HepG2 (cell line): ENCODE results near the gene ZNF474. TPM values are rescaled to one million over a fixed set of nuclear protein-coding genes. Genes with fewer than 3 reads are reported as not detected.

ENCODE experiments used
- ATAC-seq: fragments of 200-7000 bp; cut with Tn5 transposase; 3 replicates; pipeline ENCODE4 v1.9.1; 2020; ENCODE audit warnings: mild to moderate bottlenecking, moderate library complexity
- BruUV-seq: library from RNA; stranded (reverse); fragments of 400-500 nt; replicated peaks from 2 replicates; lab custom pipeline; 2021; lab: Mats Ljungman, UMichigan
- CTCF ChIA-PET: fragments of 300-600 bp; formaldehyde crosslinking; extraction: SDS; loops from one replicate; lab custom pipeline; 2021; ENCODE audit warnings: low total read pairs, inconsistent platforms, low intra/inter-chr PET ratio; lab: Yijun Ruan, JAX
- POLR2A ChIA-PET: fragments of 350-600 bp; sonication (Branson Sonifier 250); formaldehyde crosslinking; loops from one replicate; lab custom pipeline; 2020; ENCODE audit warnings: antibody characterized with exemption, inconsistent platforms; lab: Yijun Ruan, JAX
- DNase-seq: peaks from one replicate; pipeline ENCODE4 v3.0.0-alpha.2; 2015; ENCODE audit warnings: low spot score
- FAIRE-seq: peaks from 3 replicates; lab custom pipeline; 2011; peaks lifted over from hg19 to GRCh38; lab: Jason Lieb, UNC
- H2AFZ ChIP-seq: one replicate; pipeline ENCODE4 v1.6.1; 2011; ENCODE audit warnings: low read length, inconsistent platforms
- H3K27ac ChIP-seq: fragments of 300-600 bp; 3 replicates; pipeline ENCODE4 v1.8.0; 2011; ENCODE audit warnings: mixed run types, mild to moderate bottlenecking, mixed read lengths, low read length, inconsistent platforms; ENCODE audit not compliant: insufficient read depth; ENCODE audit errors: extremely low read length
- H3K27me3 ChIP-seq, 2 experiments: fragments of 200-600 bp in 1 of 2; 2 replicates in 1 of 2; 3 replicates in 1 of 2; pipeline versions ENCODE4 v1.6.0 to v1.8.0; 2011; ENCODE audit warnings: low read length in 2 of 2, mild to moderate bottlenecking in 2 of 2, moderate library complexity in 2 of 2, inconsistent platforms in 1 of 2; ENCODE audit not compliant: insufficient read depth in 2 of 2, control insufficient read depth in 1 of 2
- H3K36me3 ChIP-seq, 2 experiments: fragments of 200-600 bp in 1 of 2; replicated peaks in 1 of 2; 2 replicates in 1 of 2; 3 replicates in 1 of 2; pipeline versions ENCODE4 v1.5.1 to v1.8.0; 2011; ENCODE audit warnings: low read length in 2 of 2, inconsistent platforms in 1 of 2; ENCODE audit not compliant: insufficient read depth in 2 of 2, control insufficient read depth in 1 of 2
- H3K4me1 ChIP-seq: 2 replicates; pipeline ENCODE4 v1.5.1; 2012; ENCODE audit warnings: low read length, inconsistent platforms; ENCODE audit not compliant: insufficient read depth
- H3K4me2 ChIP-seq: 2 replicates; pipeline ENCODE4 v1.6.0; 2011; ENCODE audit warnings: low read depth, low read length, inconsistent platforms
- H3K4me3 ChIP-seq, 3 experiments: fragments of 200-600 bp in 1 of 3; sonication (generic), shearing (Covaris generic) in 1 of 3; replicated peaks in 1 of 3; 2 replicates each; pipeline ENCODE4 v1.5.1; 2011 to 2016; ENCODE audit warnings: low read length in 3 of 3, inconsistent platforms in 2 of 3, low read depth in 2 of 3, mild to moderate bottlenecking in 2 of 3, control low read depth in 1 of 3, mixed read lengths in 1 of 3; ENCODE audit not compliant: insufficient read depth in 1 of 3
- H3K79me2 ChIP-seq: one replicate; pipeline ENCODE4 v1.6.1; 2011; ENCODE audit warnings: low read length, inconsistent platforms; ENCODE audit not compliant: insufficient read depth
- H3K9ac ChIP-seq: 2 replicates; pipeline ENCODE4 v1.6.0; 2011; ENCODE audit warnings: mild to moderate bottlenecking, low read depth, low read length, inconsistent platforms; ENCODE audit not compliant: insufficient read depth
- H3K9me3 ChIP-seq: 2 replicates; pipeline ENCODE4 v1.5.1; 2012; ENCODE audit warnings: mild to moderate bottlenecking, low read length
- H4K20me1 ChIP-seq: 2 replicates; pipeline ENCODE4 v1.6.0; 2011; ENCODE audit warnings: inconsistent platforms, mild to moderate bottlenecking, low read length, moderate library complexity; ENCODE audit not compliant: insufficient read depth
- CCAR2 ChIP-seq: fragments of 200-400 bp; formaldehyde crosslinking; optimal IDR thresholded peaks from 2 replicates; pipeline ENCODE3; 2018; ENCODE audit warnings: low read depth, mild to moderate bottlenecking, low read length, moderate library complexity
- EP300 ChIP-seq, 3 experiments: sonication (generic) in 1 of 3; formaldehyde crosslinking in 1 of 3; IDR thresholded peaks; 2 replicates each; pipeline versions ENCODE4 v1.5.1 to v1.6.1; 2011 to 2020; ENCODE audit warnings: low read depth in 2 of 3, low read length in 2 of 3, borderline replicate concordance in 1 of 3, improper control_type of control experiment in 1 of 3, mild to moderate bottlenecking in 1 of 3, missing genetic modification reagents in 1 of 3, moderate library complexity in 1 of 3
- JARID2 ChIP-seq: sonication (generic); formaldehyde crosslinking; IDR thresholded peaks from 2 replicates; pipeline ENCODE4 v1.8.1; 2023; ENCODE audit warnings: missing genetic modification reagents, inconsistent platforms; ENCODE audit not compliant: insufficient replicate concordance
- LCORL ChIP-seq, 2 experiments: fragments of 450-650 bp in 1 of 2; sonication (generic) in 1 of 2; formaldehyde crosslinking in 1 of 2; IDR thresholded peaks; 2 replicates each; pipeline versions ENCODE4 v1.5.0 to v1.6.1; 2017 to 2020; ENCODE audit warnings: antibody characterized with exemption in 1 of 2, missing genetic modification reagents in 1 of 2
- MED8 ChIP-seq: sonication (generic); formaldehyde crosslinking; IDR thresholded peaks from 2 replicates; pipeline ENCODE4 v1.8.1; 2023; ENCODE audit warnings: mild to moderate bottlenecking, missing genetic modification reagents; ENCODE audit not compliant: insufficient replicate concordance
- MZF1 ChIP-seq: sonication (generic); formaldehyde crosslinking; IDR thresholded peaks from 2 replicates; pipeline ENCODE4 v1.8.1; 2023; ENCODE audit warnings: mild to moderate bottlenecking, missing genetic modification reagents, borderline replicate concordance
- SIN3B ChIP-seq: fragments of 150-350 bp; IDR thresholded peaks from 2 replicates; pipeline ENCODE4 v1.6.1; 2014; ENCODE audit warnings: low read length
- ZNF335 ChIP-seq: sonication (generic); formaldehyde crosslinking; IDR thresholded peaks from 2 replicates; pipeline ENCODE4 v1.4.0; 2020; ENCODE audit warnings: missing genetic modification reagents
- ZNF33B ChIP-seq: sonication (generic); formaldehyde crosslinking; IDR thresholded peaks from 2 replicates; pipeline ENCODE4 v1.5.1; 2020; ENCODE audit warnings: mild to moderate bottlenecking, missing genetic modification reagents
- ZNF558 ChIP-seq: sonication (generic); formaldehyde crosslinking; IDR thresholded peaks from 2 replicates; pipeline ENCODE4 v1.9.0; 2022; ENCODE audit warnings: mild to moderate bottlenecking, missing genetic modification reagents, borderline replicate concordance
- ZNF839 ChIP-seq: sonication (generic); formaldehyde crosslinking; IDR thresholded peaks from 2 replicates; pipeline ENCODE4 v1.4.0; 2020; ENCODE audit warnings: missing genetic modification reagents, mild to moderate bottlenecking, borderline replicate concordance
- WGBS: methylation state at CpG from one replicate; pipeline ENCODE4 v1.1.6; 2017; ENCODE audit warnings: low lambda C conversion rate; 5-methylcytosine and 5-hydroxymethylcytosine counted together
- in situ Hi-C: cut with HindIII; loops from 2 replicates; pipeline ENCODE4 v1.10.0; 2017; ENCODE audit warnings: low pct_unique_long_range_greater_than_20kb; ENCODE audit not compliant: extremely low pct_ligation_motif_present
- intact Hi-C: fragments of 100-400 bp; cut with micrococcal nuclease; formaldehyde crosslinking; loops from one replicate; pipeline ENCODE4 v1.10.0; 2022; ENCODE audit not compliant: unreplicated experiment
- polyA plus RNA-seq, 8 experiments: library from polyadenylated mRNA; depleted of rRNA in 3 of 8; stranded (reverse) in 7 of 8; unstranded in 1 of 8; fragments of >200 nt; fragmentation: Illumina TruSeq in 4 of 8; extraction: Trizol in 4 of 8; gene quantifications; 2 replicates each; pipeline versions ENCODE4 v1.2.1 to v1.2.3, GENCODE V29; 2011 to 2016; ENCODE audit warnings: low read depth in 4 of 8, missing spikeins in 1 of 8, mixed read lengths in 1 of 8; ENCODE audit not compliant: insufficient read depth in 1 of 8
- total RNA-seq, 5 experiments: library from RNA; depleted of rRNA; stranded (reverse); fragments of >200 nt; fragmentation: Illumina TruSeq; extraction: Trizol; gene quantifications; 2 replicates each; pipeline ENCODE4 v1.2.3, GENCODE V29; 2016; ENCODE audit warnings: low read depth in 1 of 5
- TF ChIP-seq, protein P1 (sequence below): IDR thresholded peaks from 2 replicates; pipeline ENCODE4 v1.6.1; 2016; ENCODE audit warnings: low read depth, missing genetic modification reagents, missing compliant biosample characterization
- TF ChIP-seq, protein P2 (sequence below): sonication (generic); formaldehyde crosslinking; IDR thresholded peaks from 2 replicates; pipeline ENCODE4 v1.4.0; 2020; ENCODE audit warnings: mild to moderate bottlenecking, missing genetic modification reagents, borderline replicate concordance

The ZNF474 gene
- total and polyA plus RNA-seq, 2 of the 13 experiments (the other 11 are each of a cell fraction or from before 2014, with no cell fraction given) = 0.07 TPM; not detected in 1

DNA sequence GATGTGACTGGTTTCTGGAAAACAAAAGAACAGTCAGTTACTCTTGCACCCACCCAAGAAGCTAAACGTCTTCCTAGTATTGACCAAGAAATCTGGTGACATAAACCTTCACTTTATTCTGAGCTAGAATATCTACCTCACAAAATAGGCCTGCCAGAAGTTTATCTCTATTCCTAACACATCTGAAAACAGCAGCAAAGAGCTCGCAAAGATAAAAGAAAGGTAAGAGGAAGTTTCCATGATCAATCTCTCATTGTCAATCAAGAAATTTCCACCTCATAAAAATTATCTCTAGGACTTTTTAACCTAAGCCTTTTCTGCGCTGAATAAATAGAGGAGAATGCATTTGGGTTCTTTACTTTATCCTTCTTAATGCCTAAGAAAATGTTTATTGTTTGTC, 17.3 kb upstream of the ZNF474 start:
- Histone ChIP-seq H3K4me1 (no peaks in the 10 kb centered on the region), H3K36me3 (no peaks in the 10 kb centered on the region), H3K4me2 (no peak overlapping the region), H3K9me3 (no peaks in the 10 kb centered on the region), H3K27ac (no peak overlapping the region), H3K4me3 (no peak overlapping the region), H3K9ac (no peak overlapping the region), H3K79me2 (no peaks in the 10 kb centered on the region), H4K20me1 (no peaks in the 10 kb centered on the region), H3K27me3 (no peaks in the 10 kb centered on the region; a peak in 1 of 5 replicates), H2AFZ (no peak overlapping the region)
- 2% methylated on average over 3 of the region's 3 CpGs for WGBS
- ATAC-seq = no peak
- TF ChIP-seq ZNF839 (no peak), ZNF558 (CRISPR knock-in tag) (no peak), LCORL (IDR thresholded peaks at IDR 0.05) (no peak), LCORL (CRISPR knock-in tag; IDR thresholded peaks at IDR 0.05) (no peak), CCAR2 (no peak), ZNF335 (CRISPR knock-in tag) (no peak), SIN3B (no peak), JARID2 (CRISPR knock-in tag) (no peak), MZF1 (CRISPR knock-in tag) (no peak), EP300 (IDR thresholded peaks at IDR 0.05; ENCODE audit: low read depth in 2 of 2, low read length in 2 of 2) (no peak), EP300 (CRISPR knock-in tag; IDR thresholded peaks at IDR 0.05; ENCODE audit: borderline replicate concordance) (no peak), MED8 (CRISPR knock-in tag) (no peak), ZNF33B (no peak)
- TF ChIP-seq, protein P1, sequence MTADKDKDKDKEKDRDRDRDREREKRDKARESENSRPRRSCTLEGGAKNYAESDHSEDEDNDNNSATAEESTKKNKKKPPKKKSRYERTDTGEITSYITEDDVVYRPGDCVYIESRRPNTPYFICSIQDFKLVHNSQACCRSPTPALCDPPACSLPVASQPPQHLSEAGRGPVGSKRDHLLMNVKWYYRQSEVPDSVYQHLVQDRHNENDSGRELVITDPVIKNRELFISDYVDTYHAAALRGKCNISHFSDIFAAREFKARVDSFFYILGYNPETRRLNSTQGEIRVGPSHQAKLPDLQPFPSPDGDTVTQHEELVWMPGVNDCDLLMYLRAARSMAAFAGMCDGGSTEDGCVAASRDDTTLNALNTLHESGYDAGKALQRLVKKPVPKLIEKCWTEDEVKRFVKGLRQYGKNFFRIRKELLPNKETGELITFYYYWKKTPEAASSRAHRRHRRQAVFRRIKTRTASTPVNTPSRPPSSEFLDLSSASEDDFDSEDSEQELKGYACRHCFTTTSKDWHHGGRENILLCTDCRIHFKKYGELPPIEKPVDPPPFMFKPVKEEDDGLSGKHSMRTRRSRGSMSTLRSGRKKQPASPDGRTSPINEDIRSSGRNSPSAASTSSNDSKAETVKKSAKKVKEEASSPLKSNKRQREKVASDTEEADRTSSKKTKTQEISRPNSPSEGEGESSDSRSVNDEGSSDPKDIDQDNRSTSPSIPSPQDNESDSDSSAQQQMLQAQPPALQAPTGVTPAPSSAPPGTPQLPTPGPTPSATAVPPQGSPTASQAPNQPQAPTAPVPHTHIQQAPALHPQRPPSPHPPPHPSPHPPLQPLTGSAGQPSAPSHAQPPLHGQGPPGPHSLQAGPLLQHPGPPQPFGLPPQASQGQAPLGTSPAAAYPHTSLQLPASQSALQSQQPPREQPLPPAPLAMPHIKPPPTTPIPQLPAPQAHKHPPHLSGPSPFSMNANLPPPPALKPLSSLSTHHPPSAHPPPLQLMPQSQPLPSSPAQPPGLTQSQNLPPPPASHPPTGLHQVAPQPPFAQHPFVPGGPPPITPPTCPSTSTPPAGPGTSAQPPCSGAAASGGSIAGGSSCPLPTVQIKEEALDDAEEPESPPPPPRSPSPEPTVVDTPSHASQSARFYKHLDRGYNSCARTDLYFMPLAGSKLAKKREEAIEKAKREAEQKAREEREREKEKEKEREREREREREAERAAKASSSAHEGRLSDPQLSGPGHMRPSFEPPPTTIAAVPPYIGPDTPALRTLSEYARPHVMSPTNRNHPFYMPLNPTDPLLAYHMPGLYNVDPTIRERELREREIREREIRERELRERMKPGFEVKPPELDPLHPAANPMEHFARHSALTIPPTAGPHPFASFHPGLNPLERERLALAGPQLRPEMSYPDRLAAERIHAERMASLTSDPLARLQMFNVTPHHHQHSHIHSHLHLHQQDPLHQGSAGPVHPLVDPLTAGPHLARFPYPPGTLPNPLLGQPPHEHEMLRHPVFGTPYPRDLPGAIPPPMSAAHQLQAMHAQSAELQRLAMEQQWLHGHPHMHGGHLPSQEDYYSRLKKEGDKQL (CRISPR knock-in tag) = no peak
- TF ChIP-seq, protein P2, sequence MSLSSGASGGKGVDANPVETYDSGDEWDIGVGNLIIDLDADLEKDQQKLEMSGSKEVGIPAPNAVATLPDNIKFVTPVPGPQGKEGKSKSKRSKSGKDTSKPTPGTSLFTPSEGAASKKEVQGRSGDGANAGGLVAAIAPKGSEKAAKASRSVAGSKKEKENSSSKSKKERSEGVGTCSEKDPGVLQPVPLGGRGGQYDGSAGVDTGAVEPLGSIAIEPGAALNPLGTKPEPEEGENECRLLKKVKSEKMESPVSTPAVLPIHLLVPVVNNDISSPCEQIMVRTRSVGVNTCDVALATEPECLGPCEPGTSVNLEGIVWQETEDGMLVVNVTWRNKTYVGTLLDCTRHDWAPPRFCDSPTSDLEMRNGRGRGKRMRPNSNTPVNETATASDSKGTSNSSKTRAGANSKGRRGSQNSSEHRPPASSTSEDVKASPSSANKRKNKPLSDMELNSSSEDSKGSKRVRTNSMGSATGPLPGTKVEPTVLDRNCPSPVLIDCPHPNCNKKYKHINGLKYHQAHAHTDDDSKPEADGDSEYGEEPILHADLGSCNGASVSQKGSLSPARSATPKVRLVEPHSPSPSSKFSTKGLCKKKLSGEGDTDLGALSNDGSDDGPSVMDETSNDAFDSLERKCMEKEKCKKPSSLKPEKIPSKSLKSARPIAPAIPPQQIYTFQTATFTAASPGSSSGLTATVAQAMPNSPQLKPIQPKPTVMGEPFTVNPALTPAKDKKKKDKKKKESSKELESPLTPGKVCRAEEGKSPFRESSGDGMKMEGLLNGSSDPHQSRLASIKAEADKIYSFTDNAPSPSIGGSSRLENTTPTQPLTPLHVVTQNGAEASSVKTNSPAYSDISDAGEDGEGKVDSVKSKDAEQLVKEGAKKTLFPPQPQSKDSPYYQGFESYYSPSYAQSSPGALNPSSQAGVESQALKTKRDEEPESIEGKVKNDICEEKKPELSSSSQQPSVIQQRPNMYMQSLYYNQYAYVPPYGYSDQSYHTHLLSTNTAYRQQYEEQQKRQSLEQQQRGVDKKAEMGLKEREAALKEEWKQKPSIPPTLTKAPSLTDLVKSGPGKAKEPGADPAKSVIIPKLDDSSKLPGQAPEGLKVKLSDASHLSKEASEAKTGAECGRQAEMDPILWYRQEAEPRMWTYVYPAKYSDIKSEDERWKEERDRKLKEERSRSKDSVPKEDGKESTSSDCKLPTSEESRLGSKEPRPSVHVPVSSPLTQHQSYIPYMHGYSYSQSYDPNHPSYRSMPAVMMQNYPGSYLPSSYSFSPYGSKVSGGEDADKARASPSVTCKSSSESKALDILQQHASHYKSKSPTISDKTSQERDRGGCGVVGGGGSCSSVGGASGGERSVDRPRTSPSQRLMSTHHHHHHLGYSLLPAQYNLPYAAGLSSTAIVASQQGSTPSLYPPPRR (CRISPR knock-in tag) = no peak
- intact Hi-C loops = no loop called here
- POLR2A ChIA-PET = no interaction called here
- no TSS peak for BruUV-seq
- in situ Hi-C loops = no loop called here
- CTCF ChIA-PET = no interaction called here
- no peak for DNase-seq
- no peak for FAIRE-seq
